Pancreas (tissue), 10 donors: Measurements from ENCODE around the gene ZXDC. TPM values are rescaled to one million over a fixed set of nuclear protein-coding genes. Genes with fewer than 3 reads are reported as not detected.

ENCODE experiments used
- ATAC-seq, 4 donors: fragments of 200-7000 bp; cut with Tn5 transposase; one replicate each; pipeline versions ENCODE4 v1.8.0 to v1.9.1; 2020; ENCODE audit warnings: mild to moderate bottlenecking in 4 of 4, moderate library complexity in 4 of 4
- DNase-seq, 6 donors: peaks; one replicate each; pipeline ENCODE4 v3.0.0-alpha.2; 2020
- FAIRE-seq: peaks from 2 replicates; lab custom pipeline; 2012; peaks lifted over from hg19 to GRCh38; lab: Jason Lieb, UNC
- H3K27ac ChIP-seq, 4 donors: fragments of 200-600 bp; sonication (generic); 1 replicate in 3 of 4; 2 replicates in 1 of 4; pipeline versions ENCODE4 v1.5.0 to v1.8.0; 2020
- H3K27me3 ChIP-seq, 4 donors: fragments of 200-600 bp; one replicate each; pipeline ENCODE4 v1.8.0; 2021
- H3K36me3 ChIP-seq, 3 donors: fragments of 200-600 bp; sonication (generic) in 1 of 3; one replicate each; pipeline versions ENCODE4 v1.5.0 to v1.8.0; 2020 to 2021
- H3K4me1 ChIP-seq, 3 donors: fragments of 200-600 bp; one replicate each; pipeline ENCODE4 v1.8.0; 2021
- H3K4me3 ChIP-seq, 4 donors: fragments of 200-600 bp; sonication (generic) in 2 of 4; one replicate each; pipeline versions ENCODE4 v1.5.0 to v1.8.0; 2020 to 2021
- H3K9me3 ChIP-seq, 4 donors: fragments of 200-600 bp; one replicate each; pipeline ENCODE4 v1.8.0; 2021
- CTCF ChIP-seq, 4 donors: fragments of 200-600 bp; sonication (generic) in 3 of 4; IDR thresholded peaks; one replicate each; pipeline versions ENCODE4 v1.5.0 to v1.8.0; 2021; ENCODE audit warnings: antibody characterized with exemption in 4 of 4
- WGBS, 2 donors: extraction: QIAGEN DNeasy Blood & Tissue Kit; methylation state at CpG; one replicate each; pipeline ENCODE4 v1.1.7; 2013; 5-methylcytosine and 5-hydroxymethylcytosine counted together
- intact Hi-C, 3 donors: fragments of 100-400 bp; cut with DNase I; formaldehyde crosslinking; loops; one replicate each; pipeline versions ENCODE4 v1.11.1 to v1.14.2; 2022
- polyA plus RNA-seq, 2 donors: library from polyadenylated mRNA; stranded (reverse); fragments of 200-250 nt; gene quantifications; one replicate each; pipeline ENCODE4 v1.2.3, GENCODE V29; 2013
- total RNA-seq, 6 donors: library from RNA; stranded (reverse); fragmentation: NEBNext Ultra II Directional in 4 of 6; extraction: Animal tissue kit (Norgen Biotek cat#: 25700) in 4 of 6; gene quantifications; one replicate each; pipeline versions ENCODE4 v1.2.1 to v1.2.4, GENCODE V29; 2021 to 2023
- donor health status: healthy with polysubstance abuse.
- donor health status: DM: no; HTN: no; CAD: no; lungs with moderate emphysema.
- donor health status: DM: no; HTN: no; CAD: no.
- donor health status: control.
- donor health status: control.
- donor health status: Bipolar disorder and iron deficiency.
- donor health status: DM: yes; HTN: yes; CAD: no.
- donor health status: DM: no; HTN: no; CAD: no.
- donor health status: DM: no; HTN: no; CAD: no.
- donor health status: DM: yes; HTN: yes; CAD: no.

The ZXDC gene
- total and polyA plus RNA-seq, 8 donors: 19.4 to 26.1 (median 20.9) TPM

- WGBS, 2 donors: 47 to 49% methylated on average over 4 of the region's 4 CpGs
- ATAC-seq: no peak
- intact Hi-C loops: no loop called here
- Histone ChIP-seq H3K4me3 (no peak overlapping the region), H3K4me1 (peaks cover 0 to 1% (median 0%) of the 10 kb centered on the region in 3 donors), H3K36me3 (no peaks in the 10 kb centered on the region), H3K9me3 (no peaks in the 10 kb centered on the region), H3K27me3 (no peaks in the 10 kb centered on the region), H3K27ac (no peak overlapping the region)
- no peak for FAIRE-seq
- TF ChIP-seq CTCF (IDR thresholded peaks at IDR 0.05): no peak
- DNase-seq: peak in 1 of 6 donors; percentile 5
These were observed 43.1 kb upstream of the ZXDC start for GRCh38 chr3:126518779-126519177.

GRCh38 chr3:126517986-126518778 is 42.5 kb upstream of the ZXDC start:
- intact Hi-C loops: no loop called here
- no peak for FAIRE-seq
- ATAC-seq: no peak
- WGBS, 2 donors: 77 to 83% methylated on average over 15 of the region's 15 CpGs
- H3K9me3 ChIP-seq: no peaks in the 10 kb centered on the region
- H3K36me3 ChIP-seq: no peaks in the 10 kb centered on the region
- no peak overlapping the region for H3K27ac ChIP-seq
- peak in 3 of 6 donors; percentile 11 to 63 (median 54) for DNase-seq
- no peaks in the 10 kb centered on the region for H3K4me1 ChIP-seq
- no peaks in the 10 kb centered on the region for H3K27me3 ChIP-seq
- no peak overlapping the region for H3K4me3 ChIP-seq
- no peak for TF ChIP-seq CTCF (IDR thresholded peaks at IDR 0.05)

GRCh38 chr3:126517291-126517951 is 41.7 kb upstream of the ZXDC start, which contains the start of gene UROC1:
Gene UROC1, minus strand, starts transcription at chr3:126517773. Its CDS starts 54 bp downstream, at chr3:126517719.
- TF ChIP-seq CTCF (IDR thresholded peaks at IDR 0.05): no peak
- 70 to 71% methylated on average over 16 of the region's 16 CpGs for WGBS, 2 donors
- ATAC-seq: no peak
- Histone ChIP-seq H3K4me3 (no peak within 1 kb of the TSS), H3K36me3 (no peaks in the 10 kb centered on the region), H3K27ac (no peak within 1 kb of the TSS), H3K4me1 (no peaks in the 10 kb centered on the region), H3K9me3 (no peaks in the 10 kb centered on the region), H3K27me3 (no peaks in the 10 kb centered on the region)
- no peak for FAIRE-seq
- DNase-seq: peak in 3 of 6 donors; percentile 15 to 48 (median 45)
- intact Hi-C loops: no loop called here

- Histone ChIP-seq H3K4me1 (no peaks in the 10 kb centered on the region), H3K9me3 (no peaks in the 10 kb centered on the region), H3K36me3 (no peaks in the 10 kb centered on the region), H3K4me3 (no peak overlapping the region), H3K27ac (no peak overlapping the region), H3K27me3 (no peaks in the 10 kb centered on the region)
- intact Hi-C loops: no loop called here
- FAIRE-seq (no peak), ATAC-seq (no peak), DNase-seq (no peak)
- WGBS, 2 donors: 75 to 76% methylated on average over 9 of the region's 9 CpGs
- no peak for TF ChIP-seq CTCF (IDR thresholded peaks at IDR 0.05)
These were observed 41.2 kb upstream of the ZXDC start for GRCh38 chr3:126516936-126517290.
